Astrocyte (in vitro differentiated cells and primary cell): Measurements from ENCODE around the gene RSPH6A. TPM values are rescaled to one million over a fixed set of nuclear protein-coding genes. Genes with fewer than 3 reads are reported as not detected.

Experiments
- DNase-seq: peaks from one replicate; pipeline ENCODE4 v3.0.0-alpha.2; 2010; ENCODE audit warnings: low read depth
- FAIRE-seq: peaks from 2 replicates; lab custom pipeline; 2011; peaks lifted over from hg19 to GRCh38; lab: Jason Lieb, UNC
- H2AFZ ChIP-seq: 2 replicates; pipeline ENCODE4 v1.6.0; 2012; ENCODE audit warnings: low read depth, low read length, inconsistent platforms
- H3K27ac ChIP-seq: 2 replicates; pipeline ENCODE4 v1.5.1; 2011; ENCODE audit warnings: low read depth, low read length, inconsistent platforms
- H3K27me3 ChIP-seq: 2 replicates; pipeline ENCODE4 v1.6.0; 2011; ENCODE audit warnings: low read length, inconsistent platforms; ENCODE audit not compliant: insufficient read depth
- H3K36me3 ChIP-seq: 2 replicates; pipeline ENCODE4 v1.5.1; 2011; ENCODE audit warnings: low read length, inconsistent platforms; ENCODE audit not compliant: insufficient read depth
- H3K4me1 ChIP-seq: 2 replicates; pipeline ENCODE4 v1.5.1; 2011; ENCODE audit warnings: low read length, inconsistent platforms; ENCODE audit not compliant: insufficient read depth
- H3K4me2 ChIP-seq: 2 replicates; pipeline ENCODE4 v1.6.0; 2012; ENCODE audit warnings: low read length, inconsistent platforms
- H3K4me3 ChIP-seq: 2 replicates; pipeline ENCODE4 v1.5.1; 2011; ENCODE audit warnings: low read depth, mild to moderate bottlenecking, low read length, inconsistent platforms; ENCODE audit not compliant: insufficient read depth
- H3K79me2 ChIP-seq: 2 replicates; pipeline ENCODE4 v1.6.0; 2012; ENCODE audit warnings: mild to moderate bottlenecking, low read length, inconsistent platforms; ENCODE audit not compliant: insufficient read depth
- H3K9ac ChIP-seq: 2 replicates; pipeline ENCODE4 v1.6.0; 2012; ENCODE audit warnings: mild to moderate bottlenecking, low read length, inconsistent platforms
- H3K9me3 ChIP-seq: 2 replicates; pipeline ENCODE4 v1.5.1; 2012; ENCODE audit warnings: low read depth, mild to moderate bottlenecking, low read length, inconsistent platforms; ENCODE audit not compliant: insufficient read depth
- H4K20me1 ChIP-seq: 2 replicates; pipeline ENCODE4 v1.6.0; 2012; ENCODE audit warnings: low read length, inconsistent platforms; ENCODE audit not compliant: insufficient read depth
- H3K27ac Mint-ChIP-seq: one replicate; pipeline ENCODE4 v1.8.0; 2021; ENCODE audit warnings: mild to moderate bottlenecking, mixed read lengths; ENCODE audit not compliant: unreplicated experiment
- H3K27me3 Mint-ChIP-seq: one replicate; pipeline ENCODE4 v1.8.0; 2021; ENCODE audit warnings: low read depth, mixed read lengths; ENCODE audit not compliant: unreplicated experiment
- H3K36me3 Mint-ChIP-seq: one replicate; pipeline ENCODE4 v1.8.0; 2021; ENCODE audit warnings: low read depth, mixed read lengths; ENCODE audit not compliant: unreplicated experiment
- H3K4me1 Mint-ChIP-seq: one replicate; pipeline ENCODE4 v1.8.0; 2021; ENCODE audit warnings: low read depth, mixed read lengths; ENCODE audit not compliant: unreplicated experiment
- H3K4me3 Mint-ChIP-seq: one replicate; pipeline ENCODE4 v1.8.0; 2021; ENCODE audit warnings: mild to moderate bottlenecking, moderate library complexity, mixed read lengths; ENCODE audit not compliant: unreplicated experiment
- H3K9me3 Mint-ChIP-seq: one replicate; pipeline ENCODE4 v1.8.0; 2021; ENCODE audit warnings: mild to moderate bottlenecking, mixed read lengths; ENCODE audit not compliant: unreplicated experiment
- CTCF ChIP-seq: IDR thresholded peaks from 2 replicates; pipeline ENCODE4 v1.5.1; 2011; ENCODE audit warnings: low read depth, mild to moderate bottlenecking, inconsistent platforms, low read length, moderate library complexity; ENCODE audit not compliant: insufficient read depth
- EZH2 ChIP-seq: IDR thresholded peaks from 2 replicates; pipeline ENCODE4 v1.6.1; 2012; ENCODE audit warnings: mild to moderate bottlenecking, low read length, inconsistent platforms; ENCODE audit not compliant: insufficient read depth
- total RNA-seq: library from RNA; stranded (reverse); gene quantifications from 2 replicates; pipeline ENCODE4 v1.2.1, GENCODE V29; 2021

The RSPH6A gene
- total RNA-seq, 1 donor from 2014 or later = 0.23 TPM

DNA sequence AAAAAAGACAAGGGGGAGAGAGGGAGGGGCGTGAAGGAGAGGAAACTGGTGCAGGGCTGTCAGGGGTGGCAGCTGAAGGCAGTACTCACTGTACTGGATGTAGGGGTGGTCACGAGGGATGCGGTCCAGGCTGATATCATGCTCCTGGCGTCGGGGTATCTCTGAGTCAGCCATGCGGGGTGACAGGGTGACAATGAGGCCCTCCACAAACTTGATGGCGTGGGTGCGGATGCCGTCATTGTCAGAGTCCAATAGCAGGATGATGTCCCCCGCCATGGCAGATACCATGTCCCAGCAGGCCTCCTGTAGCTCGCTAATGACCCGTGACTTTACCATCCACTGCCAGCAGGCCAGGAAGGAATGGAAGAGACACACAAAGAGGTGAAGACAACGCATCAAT lies 32.6 kb upstream of the RSPH6A start:
- no peak overlapping the region for H3K9ac ChIP-seq
- no peaks in the 10 kb centered on the region for H3K4me1 ChIP-seq
- H3K9me3 ChIP-seq = no peaks in the 10 kb centered on the region
- H3K27ac ChIP-seq = no peak overlapping the region
- Mint-ChIP-seq H3K4me1 (peaks cover 3% of the 10 kb centered on the region), H3K4me3 (no peak overlapping the region), H3K9me3 (no peaks in the 10 kb centered on the region), H3K27ac (no peak overlapping the region), H3K36me3 (peaks cover 31% of the 10 kb centered on the region), H3K27me3 (no peaks in the 10 kb centered on the region)
- peaks cover 49% of the 10 kb centered on the region for H3K36me3 ChIP-seq
- no peak for DNase-seq
- H3K4me2 ChIP-seq = no peak overlapping the region
- H3K27me3 ChIP-seq = no peaks in the 10 kb centered on the region
- FAIRE-seq = no peak
- H2AFZ ChIP-seq = no peak overlapping the region
- H4K20me1 ChIP-seq = peaks cover 27% of the 10 kb centered on the region
- no peaks in the 10 kb centered on the region for H3K79me2 ChIP-seq
- H3K4me3 ChIP-seq = no peak overlapping the region
- TF ChIP-seq EZH2 = no peak
- TF ChIP-seq CTCF = no peak

DNA sequence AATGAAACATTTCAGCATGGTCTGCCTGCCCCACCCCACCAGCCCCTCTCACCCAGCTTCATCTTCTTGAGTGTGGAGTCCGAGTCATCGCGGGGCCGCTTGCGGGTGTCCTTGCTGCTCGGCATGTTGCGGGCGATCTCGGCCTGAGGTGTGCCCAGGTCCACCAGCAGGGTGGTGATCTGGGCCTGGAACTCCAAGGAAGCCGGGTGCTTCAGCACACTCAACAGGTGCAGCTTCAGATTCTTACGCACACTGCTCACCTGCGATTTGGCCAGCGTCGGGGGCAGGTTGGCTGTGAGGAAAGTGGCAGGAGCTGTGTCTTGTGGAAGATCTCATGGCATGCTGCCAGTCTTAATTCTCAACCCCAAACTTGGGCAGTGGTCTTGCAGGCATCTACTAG lies 27.1 kb upstream of the RSPH6A start:
- Histone ChIP-seq H3K4me3 (no peak overlapping the region), H3K27ac (no peak overlapping the region), H3K4me2 (no peak overlapping the region), H3K9me3 (no peaks in the 10 kb centered on the region), H3K27me3 (no peaks in the 10 kb centered on the region), H4K20me1 (peaks cover 18% of the 10 kb centered on the region), H3K79me2 (no peaks in the 10 kb centered on the region), H3K9ac (no peak overlapping the region), H3K36me3 (peaks cover 39% of the 10 kb centered on the region), H2AFZ (no peak overlapping the region), H3K4me1 (no peaks in the 10 kb centered on the region)
- DNase-seq (no peak), FAIRE-seq (no peak)
- Mint-ChIP-seq H3K9me3 (no peaks in the 10 kb centered on the region), H3K27ac (no peak overlapping the region), H3K27me3 (no peaks in the 10 kb centered on the region), H3K4me3 (no peak overlapping the region), H3K4me1 (no peaks in the 10 kb centered on the region), H3K36me3 (peaks cover 32% of the 10 kb centered on the region)
- TF ChIP-seq CTCF (no peak), EZH2 (no peak)

DNA sequence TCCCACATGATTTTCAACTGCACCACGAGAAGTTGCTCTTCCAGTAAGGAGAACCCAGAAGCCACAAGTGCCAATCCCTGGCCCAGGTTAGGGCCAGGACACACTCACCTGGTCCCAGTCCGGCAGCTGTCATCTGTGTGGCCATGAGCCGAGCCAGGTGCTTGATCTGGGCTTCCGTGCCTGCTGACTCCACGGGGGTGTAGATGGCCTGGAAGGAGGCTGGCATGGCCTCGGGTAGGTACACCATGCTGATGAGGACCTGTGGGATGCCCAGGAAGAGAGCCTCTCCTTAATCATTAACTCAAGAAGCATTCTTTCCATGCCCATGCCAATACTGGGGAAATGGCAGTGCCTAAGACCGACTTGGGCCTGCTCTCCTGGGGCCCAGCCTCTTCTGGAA lies 19.9 kb upstream of the RSPH6A start:
- H3K4me3 Mint-ChIP-seq = no peak overlapping the region
- H3K4me1 Mint-ChIP-seq = no peaks in the 10 kb centered on the region
- no peak for FAIRE-seq
- Histone ChIP-seq H3K4me1 (no peaks in the 10 kb centered on the region), H3K36me3 (peaks cover 48% of the 10 kb centered on the region), H3K4me3 (no peak overlapping the region), H3K27ac (no peak overlapping the region), H3K79me2 (no peaks in the 10 kb centered on the region), H3K27me3 (no peaks in the 10 kb centered on the region), H3K9me3 (no peaks in the 10 kb centered on the region), H3K9ac (no peak overlapping the region), H2AFZ (no peak overlapping the region), H4K20me1 (peaks cover 19% of the 10 kb centered on the region), H3K4me2 (no peak overlapping the region)
- H3K9me3 Mint-ChIP-seq = no peaks in the 10 kb centered on the region
- TF ChIP-seq EZH2 (no peak), CTCF (no peak)
- no peak overlapping the region for H3K27ac Mint-ChIP-seq
- no peak for DNase-seq
- no peaks in the 10 kb centered on the region for H3K27me3 Mint-ChIP-seq
- peaks cover 29% of the 10 kb centered on the region for H3K36me3 Mint-ChIP-seq
